Renal cortical epithelial cell (primary cell): ENCODE measurements around the gene N4BP2L2. TPM values are rescaled to one million over a fixed set of nuclear protein-coding genes. Genes with fewer than 3 reads are reported as not detected.

Experiments
- DNase-seq: peaks from one replicate; pipeline ENCODE4 v3.0.0-alpha.2; 2011; ENCODE audit warnings: low read depth
- total RNA-seq: library from RNA; depleted of rRNA; stranded (reverse); fragments of >200 nt; gene quantifications from 2 replicates; pipeline ENCODE4 v1.2.3, GENCODE V29; 2014

Gene N4BP2L2
- total RNA-seq, 1 donor from 2014 or later: 204 TPM

DNA sequence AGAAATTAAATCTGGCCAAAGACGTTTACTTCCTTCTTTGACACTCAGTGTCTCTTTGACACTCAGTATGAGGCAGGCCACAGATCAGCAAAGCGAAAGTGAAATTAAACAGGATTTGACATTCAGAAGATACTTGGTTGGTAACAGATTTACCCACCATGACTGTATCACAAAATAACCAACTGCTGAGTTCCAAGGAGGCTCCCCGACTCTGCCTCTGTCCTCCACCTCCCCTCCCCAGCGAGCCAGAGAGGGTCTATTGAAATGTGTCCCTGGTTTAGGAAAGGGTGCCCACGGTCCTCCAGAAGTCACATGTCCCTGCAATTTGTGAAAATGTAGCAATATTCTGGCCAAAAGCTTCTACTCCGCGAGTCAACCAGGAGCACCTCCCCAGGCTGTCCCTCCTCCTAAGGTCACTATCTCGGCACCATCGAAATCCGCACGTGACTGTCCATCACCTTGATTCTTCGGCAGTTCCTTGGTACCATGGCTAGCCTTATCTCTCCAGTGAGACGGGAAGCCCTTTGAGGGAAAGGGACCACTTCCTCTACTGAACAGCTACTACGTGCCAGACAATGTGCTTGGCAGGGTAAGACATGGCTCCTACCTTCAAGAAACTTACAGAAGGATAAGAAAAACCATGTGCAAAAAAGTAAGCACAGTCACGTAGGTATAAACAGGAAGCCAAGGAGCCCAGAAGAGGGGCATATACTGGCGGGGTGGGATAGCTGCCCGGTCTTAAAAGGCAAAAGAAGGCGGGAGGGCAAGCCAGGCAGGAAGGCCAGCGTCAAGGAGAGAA is 112.2 kb downstream of the N4BP2L2 start:
- DNase-seq: peak; percentile 58

GRCh38 chr13:32425158-32425557 is 113.4 kb downstream of the N4BP2L2 start:
- no peak for DNase-seq

- DNase-seq: no peak
Measured at GRCh38 chr13:32423592-32423991, 115.0 kb downstream of the N4BP2L2 start.

- DNase-seq: no peak
Measured at GRCh38 chr13:32419862-32420261, 118.7 kb downstream of the N4BP2L2 start.

DNA sequence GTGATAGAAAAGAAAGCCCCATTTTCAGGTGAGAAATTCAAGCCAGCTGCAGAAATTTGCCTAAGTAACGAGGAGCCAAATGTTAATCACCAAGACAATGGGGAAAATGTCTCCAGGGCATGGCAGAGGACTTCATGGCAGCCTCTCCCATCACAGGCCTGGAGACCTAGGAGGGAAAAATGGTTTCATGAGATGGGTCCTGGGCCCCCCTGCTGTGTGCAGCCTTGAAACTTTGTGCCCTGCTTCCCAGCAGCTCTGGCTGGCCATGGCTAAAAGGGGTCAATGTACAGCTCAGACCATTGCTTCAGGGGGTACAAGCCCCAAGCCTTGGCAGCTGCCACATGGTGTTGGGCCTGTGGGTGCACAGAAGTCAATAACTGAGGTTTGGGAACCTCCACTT is 120.6 kb downstream of the N4BP2L2 start:
- no peak for DNase-seq

DNA sequence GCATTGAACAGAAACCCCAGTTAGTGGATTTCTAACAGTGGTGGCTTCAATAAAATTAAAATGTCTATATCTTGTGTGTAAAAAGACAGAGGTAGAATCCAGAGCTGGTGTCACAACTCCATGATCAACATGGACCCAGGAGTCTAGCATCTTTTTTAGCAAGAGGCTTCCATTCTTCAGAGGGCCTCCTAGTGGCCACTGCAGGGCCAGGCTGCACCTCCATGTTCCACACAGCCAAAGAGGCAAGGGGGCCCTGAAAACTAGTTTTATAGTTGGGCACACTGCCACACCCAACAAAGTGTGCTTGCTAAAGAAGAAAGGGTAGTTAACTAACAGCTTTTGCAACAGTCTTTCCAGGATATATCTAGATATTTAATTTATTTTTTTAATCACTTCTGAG is 123.6 kb downstream of the N4BP2L2 start:
- no peak for DNase-seq

DNA sequence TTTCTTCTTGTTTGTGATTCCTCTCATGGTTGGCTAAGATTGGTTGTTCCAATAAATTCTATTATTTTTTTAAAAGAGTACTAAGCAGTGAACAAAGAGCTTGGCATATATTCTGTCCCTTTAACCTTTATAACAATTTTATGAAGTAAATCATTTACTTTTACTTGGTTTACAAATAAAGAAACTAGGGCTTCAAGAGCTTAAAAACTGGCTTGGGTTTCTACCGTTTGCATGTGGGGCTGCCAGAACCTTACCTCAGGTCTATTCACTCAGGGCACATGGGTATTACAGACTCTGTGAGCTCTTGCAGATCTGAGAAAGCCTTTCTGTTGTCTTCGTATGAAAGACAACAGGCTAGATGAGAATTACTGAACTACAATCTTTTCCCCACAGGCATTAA is 124.0 kb downstream of the N4BP2L2 start:
- DNase-seq: no peak

- DNase-seq: no peak
Measured at GRCh38 chr13:32413284-32413683, 125.3 kb downstream of the N4BP2L2 start.

DNA sequence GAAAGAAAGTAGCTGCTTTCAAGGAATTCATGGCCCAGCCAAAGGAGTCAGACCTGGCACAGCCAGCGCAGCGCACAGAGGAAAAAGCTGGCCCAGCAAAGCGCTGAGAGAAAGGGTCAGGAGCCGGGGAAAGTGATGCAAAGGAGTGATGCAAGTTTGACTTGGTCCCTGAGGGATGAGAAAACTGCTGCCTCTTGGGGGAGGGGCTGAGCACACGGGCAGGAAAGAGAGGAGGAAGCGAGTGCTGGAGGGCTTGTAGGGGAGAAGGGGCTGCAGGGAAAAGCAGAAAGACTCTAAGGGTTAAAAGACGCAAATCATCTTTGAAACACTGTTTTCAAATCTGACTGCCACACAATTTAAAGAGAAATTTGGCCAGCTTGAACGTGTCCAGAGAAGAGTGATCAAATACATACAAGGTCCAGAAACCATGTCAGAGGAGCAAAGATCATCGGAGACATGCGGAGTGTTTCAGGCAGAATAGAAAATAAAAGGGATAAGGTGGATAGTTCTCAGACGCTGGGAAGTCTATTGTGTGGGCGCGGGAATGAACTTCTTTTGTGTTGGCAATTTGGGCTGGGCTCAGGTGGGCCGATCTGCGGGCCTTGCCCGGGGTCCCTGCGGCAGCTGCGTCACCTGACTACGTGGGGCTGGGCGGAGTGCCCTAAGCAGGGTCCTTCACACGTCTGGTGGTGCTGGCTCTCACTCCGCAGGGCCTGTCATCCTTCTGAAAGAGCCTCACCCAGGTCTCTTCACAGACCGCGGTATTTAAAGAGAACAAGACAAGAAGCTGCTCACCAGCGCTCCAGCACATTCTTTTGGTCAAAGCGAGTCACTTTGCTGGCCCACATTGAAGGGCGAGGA is 128.8 kb downstream of the N4BP2L2 start:
- DNase-seq: peak; percentile 43

DNA sequence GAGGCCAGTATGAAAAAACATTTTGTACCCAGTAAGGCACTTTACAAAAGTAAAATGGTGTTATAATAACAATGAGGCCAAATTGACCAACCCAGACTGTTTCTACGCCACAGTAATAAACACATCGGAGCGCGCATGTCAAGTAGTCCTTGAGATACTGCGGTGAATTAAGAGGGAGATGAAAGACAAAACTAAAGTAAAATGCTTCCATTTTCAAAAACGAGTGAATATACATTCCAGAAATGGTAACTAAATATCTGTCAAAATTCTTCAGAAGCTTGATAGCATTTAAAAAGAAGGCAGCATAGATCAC is 129.6 kb downstream of the N4BP2L2 start:
- no peak for DNase-seq

- DNase-seq: peak; percentile 22
Measured at GRCh38 chr13:32408296-32409000, 130.1 kb downstream of the N4BP2L2 start.

DNA sequence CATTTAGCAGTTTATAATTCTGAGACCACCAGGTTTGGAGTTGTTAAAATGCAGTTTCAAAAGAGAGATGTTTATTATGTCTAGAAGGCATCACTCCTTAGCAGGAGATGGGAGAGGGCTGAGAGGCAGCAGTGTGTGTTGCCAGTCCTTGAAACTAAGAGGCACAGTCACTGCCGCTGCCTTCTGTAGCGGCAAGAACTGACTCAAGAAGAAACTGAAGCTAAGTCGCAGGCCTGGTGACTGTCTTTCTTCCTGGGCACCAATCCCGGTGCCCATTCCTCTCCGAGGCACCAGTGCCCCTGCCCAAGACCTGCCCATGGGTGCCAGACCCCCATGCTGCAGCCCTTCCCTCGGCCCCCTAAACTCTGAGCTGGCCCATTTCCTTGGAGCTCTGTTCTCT is 130.7 kb downstream of the N4BP2L2 start:
- no peak for DNase-seq

DNA sequence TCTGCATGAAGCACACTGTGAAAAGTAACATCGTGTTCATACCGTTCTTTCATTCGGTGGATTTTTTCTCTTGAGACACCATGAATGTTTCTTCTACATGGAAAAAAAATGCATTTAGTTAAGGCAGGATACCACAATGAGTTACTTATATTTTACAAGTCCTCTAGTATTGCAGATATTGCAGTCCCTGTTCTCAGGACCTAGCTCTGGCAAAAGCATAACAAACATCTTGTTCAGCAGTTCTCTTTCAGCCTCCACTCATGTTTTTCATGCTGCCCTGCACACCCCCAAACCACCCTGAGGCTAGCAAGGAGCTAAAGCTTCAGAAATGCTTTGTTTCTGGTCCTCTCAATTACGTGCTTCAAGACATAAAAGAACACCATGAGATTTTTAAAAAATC is 135.5 kb downstream of the N4BP2L2 start:
- DNase-seq: no peak

DNA sequence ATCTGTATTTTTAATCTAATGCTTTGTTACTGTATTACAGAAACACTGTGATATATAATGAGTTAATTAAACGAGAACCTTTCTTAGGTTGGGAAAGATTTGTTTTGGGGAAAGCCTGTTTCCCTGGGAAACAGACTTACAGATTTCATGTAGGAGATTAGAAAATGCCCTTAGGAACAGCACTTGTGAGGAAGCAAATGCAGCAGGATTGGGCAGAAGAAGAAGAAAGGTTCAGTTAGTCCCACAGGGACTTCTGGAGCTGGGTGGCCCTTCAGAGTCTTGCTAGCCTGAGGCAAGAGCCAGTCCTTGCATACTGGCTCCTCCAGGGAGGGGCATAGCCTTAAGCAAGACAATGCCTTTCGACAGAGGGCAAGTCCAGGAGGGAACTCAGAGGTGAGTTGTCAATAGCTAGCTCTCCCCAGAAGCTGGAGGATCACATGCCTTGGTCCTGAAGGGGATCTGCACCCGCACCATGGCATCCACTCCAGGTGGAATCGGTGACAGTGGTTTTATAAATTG is 147.4 kb downstream of the N4BP2L2 start:
- DNase-seq: no peak

GRCh38 chr13:32390484-32390883 is 148.1 kb downstream of the N4BP2L2 start:
- no peak for DNase-seq

- no peak for DNase-seq
Measured at GRCh38 chr13:32390048-32390447, 148.5 kb downstream of the N4BP2L2 start.

- no peak for DNase-seq
Measured at GRCh38 chr13:32385410-32385809, 153.2 kb downstream of the N4BP2L2 start.

GRCh38 chr13:32384702-32385101 is 153.9 kb downstream of the N4BP2L2 start:
- DNase-seq: no peak

DNA sequence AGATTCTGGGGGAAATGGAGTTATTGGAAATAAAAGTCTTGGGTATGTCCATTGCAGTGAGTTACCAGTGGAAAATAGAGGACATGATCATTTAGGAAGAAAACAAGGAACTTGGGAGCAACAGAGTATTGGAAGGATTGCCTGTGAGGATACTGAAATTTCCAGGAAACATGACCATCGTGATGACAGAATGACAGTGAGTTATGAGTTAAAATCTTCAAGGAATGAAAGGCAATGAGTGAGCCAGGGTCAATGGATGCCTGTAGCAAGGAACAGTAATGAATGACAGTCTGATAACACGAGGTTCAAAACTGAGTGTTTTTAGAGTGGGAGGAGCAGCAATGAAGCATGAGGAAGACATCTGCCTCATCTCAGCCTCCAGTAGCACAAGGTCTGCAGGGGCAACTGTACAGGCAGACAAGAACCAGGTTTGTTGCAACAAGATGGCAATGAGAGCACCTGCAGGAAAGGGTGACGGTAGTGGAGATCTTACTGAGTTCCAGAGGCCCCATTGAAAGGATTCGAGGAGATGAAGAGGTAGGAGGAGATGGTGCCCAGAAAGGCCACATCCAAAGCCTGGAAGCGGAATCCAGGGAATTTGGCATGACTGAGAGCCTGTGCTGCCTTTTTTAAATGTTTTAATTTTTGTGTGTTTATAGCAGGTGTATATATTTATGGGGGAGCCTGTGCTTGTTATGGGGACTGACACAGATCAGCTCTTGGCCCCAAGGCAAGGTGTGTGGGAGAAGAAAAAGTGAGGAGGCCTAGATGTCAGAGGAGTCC is 154.6 kb downstream of the N4BP2L2 start:
- DNase-seq: no peak
